Tibial nerve (tissue), 4 donors: Measurements from ENCODE around the gene TMEM250. TPM values are rescaled to one million over a fixed set of nuclear protein-coding genes. Genes with fewer than 3 reads are reported as not detected.

ENCODE experiments used
- DNase-seq, 2 donors: peaks; one replicate each; pipeline ENCODE4 v3.0.0-alpha.2; 2019; ENCODE audit warnings: low spot score in 2 of 2
- H3K27ac ChIP-seq, 4 donors: fragments of 200-600 bp; sonication (generic) in 3 of 4; one replicate each; pipeline ENCODE4 v1.5.1; 2017 to 2019; ENCODE audit warnings: mild to moderate bottlenecking in 1 of 4
- H3K27me3 ChIP-seq, 2 donors: fragments of 200-600 bp; sonication (generic) in 1 of 2; one replicate each; pipeline versions ENCODE4 v1.5.1 to v1.6.0; 2017 to 2019
- H3K36me3 ChIP-seq, 3 donors: fragments of 200-600 bp; sonication (generic); one replicate each; pipeline ENCODE4 v1.5.1; 2018 to 2019
- H3K4me1 ChIP-seq, 4 donors: fragments of 200-600 bp; sonication (generic) in 3 of 4; one replicate each; pipeline ENCODE4 v1.5.1; 2017 to 2019
- H3K4me3 ChIP-seq, 4 donors: fragments of 200-600 bp; sonication (generic) in 3 of 4; one replicate each; pipeline ENCODE4 v1.5.1; 2017 to 2019; ENCODE audit warnings: mild to moderate bottlenecking in 1 of 4, moderate library complexity in 1 of 4
- H3K9me3 ChIP-seq, 4 donors: fragments of 200-600 bp; sonication (generic) in 3 of 4; one replicate each; pipeline ENCODE4 v1.5.1; 2017 to 2019
- CTCF ChIP-seq, 5 experiments: fragments of 200-600 bp in 3 of 5; fragments of 450-650 bp in 2 of 5; sonication (generic) in 3 of 5; IDR thresholded peaks; one replicate each; pipeline ENCODE4 v1.5.1; 2016 to 2019; ENCODE audit warnings: antibody characterized with exemption in 5 of 5, mild to moderate bottlenecking in 3 of 5, moderate library complexity in 2 of 5
- EP300 ChIP-seq, 2 donors: sonication (generic); formaldehyde crosslinking; IDR thresholded peaks; one replicate each; pipeline ENCODE4 v1.6.1; 2017; ENCODE audit warnings: antibody characterized with exemption in 2 of 2, mild to moderate bottlenecking in 1 of 2
- POLR2A ChIP-seq, 2 donors: fragments of 450-650 bp; IDR thresholded peaks; one replicate each; pipeline ENCODE4 v1.6.1; 2017; ENCODE audit warnings: antibody characterized with exemption in 2 of 2, mild to moderate bottlenecking in 2 of 2, moderate library complexity in 2 of 2
- WGBS, 2 donors: methylation state at CpG; one replicate each; pipeline ENCODE4 v1.1.5; 2018; 5-methylcytosine and 5-hydroxymethylcytosine counted together
- total RNA-seq, 4 donors: library from RNA; depleted of rRNA; stranded (reverse); fragments of >200 nt; gene quantifications; one replicate each; pipeline ENCODE4 v1.1.0, GENCODE V29; 2016

Gene TMEM250
- total RNA-seq, 4 donors from 2014 or later: 24.3 to 47.7 (median 26.6) TPM

GRCh38 chr9:136159851-136160250 is 41.2 kb upstream of the TMEM250 start:
- peaks cover 0 to 47% of the 10 kb centered on the region in 2 donors for H3K27me3 ChIP-seq
- H3K4me1 ChIP-seq: no peaks in the 10 kb centered on the region
- peaks cover 0 to 23% (median 0%) of the 10 kb centered on the region in 4 donors for H3K9me3 ChIP-seq
- no peak for DNase-seq
- no peaks in the 10 kb centered on the region for H3K36me3 ChIP-seq
- WGBS, 2 donors: 84 to 92% methylated on average over 2 to 16 of the region's 16 CpGs
- H3K27ac ChIP-seq: no peak overlapping the region
- TF ChIP-seq EP300 (IDR thresholded peaks at IDR 0.05) (no peak), CTCF (IDR thresholded peaks at IDR 0.05) (no peak), POLR2A (IDR thresholded peaks at IDR 0.05) (no peak)
- H3K4me3 ChIP-seq: no peak overlapping the region

GRCh38 chr9:136157477-136158265 is 39.0 kb upstream of the TMEM250 start:
- peaks cover 0 to 53% of the 10 kb centered on the region in 2 donors for H3K27me3 ChIP-seq
- no peak overlapping the region for H3K27ac ChIP-seq
- no peak for DNase-seq
- WGBS, 2 donors: 35 to 52% methylated on average over 11 to 16 of the region's 20 CpGs
- no peak for TF ChIP-seq CTCF (IDR thresholded peaks at IDR 0.05)
- TF ChIP-seq POLR2A (IDR thresholded peaks at IDR 0.05): no peak
- TF ChIP-seq EP300 (IDR thresholded peaks at IDR 0.05): no peak
- no peaks in the 10 kb centered on the region for H3K36me3 ChIP-seq
- no peaks in the 10 kb centered on the region for H3K4me1 ChIP-seq
- H3K9me3 ChIP-seq: peaks cover 0 to 7% (median 0%) of the 10 kb centered on the region in 4 donors
- H3K4me3 ChIP-seq: no peak overlapping the region

- no peak overlapping the region for H3K27ac ChIP-seq
Observed at GRCh38 chr9:136156209-136157120, 37.8 kb upstream of the TMEM250 start.

GRCh38 chr9:136155576-136155975 is 36.9 kb upstream of the TMEM250 start:
- H3K9me3 ChIP-seq: no peaks in the 10 kb centered on the region
- no peak for DNase-seq
- WGBS, 2 donors: 80 to 85% methylated on average over 17 of the region's 17 CpGs
- H3K4me1 ChIP-seq: no peaks in the 10 kb centered on the region
- no peak overlapping the region for H3K4me3 ChIP-seq
- no peaks in the 10 kb centered on the region for H3K36me3 ChIP-seq
- TF ChIP-seq CTCF (IDR thresholded peaks at IDR 0.05) (no peak), EP300 (IDR thresholded peaks at IDR 0.05) (no peak), POLR2A (IDR thresholded peaks at IDR 0.05) (no peak)
- H3K27me3 ChIP-seq: peaks cover 0 to 48% of the 10 kb centered on the region in 2 donors
- no peak overlapping the region for H3K27ac ChIP-seq

More at GRCh38 chr9:136156209-136157120, 37.8 kb upstream of the TMEM250 start:
- no peaks in the 10 kb centered on the region for H3K4me1 ChIP-seq
- H3K9me3 ChIP-seq: no peaks in the 10 kb centered on the region
- peaks cover 0 to 53% of the 10 kb centered on the region in 2 donors for H3K27me3 ChIP-seq
- WGBS, 2 donors: 28% methylated on average over 37 to 42 of the region's 42 CpGs
- TF ChIP-seq EP300 (IDR thresholded peaks at IDR 0.05) (no peak), POLR2A (IDR thresholded peaks at IDR 0.05) (no peak)
- H3K36me3 ChIP-seq: no peaks in the 10 kb centered on the region
- no peak overlapping the region for H3K4me3 ChIP-seq
- DNase-seq: no peak

GRCh38 chr9:136154943-136155342 is 36.3 kb upstream of the TMEM250 start:
- Histone ChIP-seq H3K27me3 (peaks cover 0 to 47% of the 10 kb centered on the region in 2 donors), H3K4me1 (no peaks in the 10 kb centered on the region), H3K4me3 (no peak overlapping the region), H3K36me3 (no peaks in the 10 kb centered on the region), H3K27ac (no peak overlapping the region), H3K9me3 (no peaks in the 10 kb centered on the region)
- 90 to 92% methylated on average over 14 of the region's 14 CpGs for WGBS, 2 donors
- DNase-seq: no peak
- TF ChIP-seq POLR2A (IDR thresholded peaks at IDR 0.05) (no peak), EP300 (IDR thresholded peaks at IDR 0.05) (no peak), CTCF (IDR thresholded peaks at IDR 0.05) (no peak)
